K562 (cell line): ENCODE data around the gene AGTR1. TPM values are rescaled to one million over a fixed set of nuclear protein-coding genes. Genes with fewer than 3 reads are reported as not detected.

Experiments
- ATAC-seq: fragments of 200-7000 bp; cut with Tn5 transposase; 3 replicates; pipeline ENCODE4 v1.9.1; 2020; ENCODE audit warnings: moderate library complexity
- BruUV-seq: library from RNA; stranded (reverse); fragments of 400-500 nt; replicated peaks from 2 replicates; lab custom pipeline; 2021; lab: Mats Ljungman, UMichigan
- CTCF ChIA-PET: fragments of 300-600 bp; formaldehyde crosslinking; extraction: SDS; loops from one replicate; lab custom pipeline; 2021; ENCODE audit warnings: low intra/inter-chr PET ratio; lab: Yijun Ruan, JAX
- POLR2A ChIA-PET: fragments of 300-600, 350-650 bp; sonication (Branson Sonifier 250); formaldehyde crosslinking; extraction: SDS; loops from one replicate; lab custom pipeline; 2021; ENCODE audit warnings: antibody characterized with exemption, inconsistent platforms; lab: Yijun Ruan, JAX
- DNase-seq, 4 experiments: peaks; one replicate each; pipeline versions ENCODE4 v3.0.0 to v3.0.0-alpha.2; 2011 to 2018; ENCODE audit warnings: low spot score in 3 of 4, mixed read lengths in 3 of 4; ENCODE audit errors: extremely low read depth in 1 of 4
- FAIRE-seq: peaks from 2 replicates; lab custom pipeline; 2011; peaks lifted over from hg19 to GRCh38; lab: Jason Lieb, UNC
- H2AFZ ChIP-seq: 2 replicates; pipeline ENCODE4 v1.6.0; 2011; ENCODE audit warnings: low read depth, low read length, control low read depth, inconsistent platforms
- H3K27ac ChIP-seq: fragments of 200-600 bp; 3 replicates; pipeline ENCODE4 v1.8.0; 2011; ENCODE audit warnings: low read depth, mild to moderate bottlenecking, control low read depth, inconsistent platforms, low read length, moderate library complexity, mixed read lengths; ENCODE audit errors: extremely low read depth
- H3K27me3 ChIP-seq, 2 experiments: fragments of 300-600 bp in 1 of 2; 2 replicates in 1 of 2; 3 replicates in 1 of 2; pipeline versions ENCODE4 v1.6.0 to v1.8.0; 2011; ENCODE audit warnings: inconsistent platforms in 2 of 2, low read length in 2 of 2, mild to moderate bottlenecking in 1 of 2, mixed read lengths in 1 of 2, moderate library complexity in 1 of 2; ENCODE audit not compliant: control insufficient read depth in 2 of 2, insufficient read depth in 2 of 2
- H3K36me3 ChIP-seq: fragments of 300-600 bp; 3 replicates; pipeline ENCODE4 v1.8.0; 2011; ENCODE audit warnings: mild to moderate bottlenecking, low read length, inconsistent platforms; ENCODE audit not compliant: control insufficient read depth, insufficient read depth
- H3K4me1 ChIP-seq, 2 experiments: fragments of 200-600 bp in 1 of 2; replicated peaks in 1 of 2; 2 replicates in 1 of 2; 3 replicates in 1 of 2; pipeline versions ENCODE4 v1.5.1 to v1.8.0; 2011; ENCODE audit warnings: inconsistent platforms in 2 of 2, low read length in 2 of 2, mild to moderate bottlenecking in 1 of 2, mixed read lengths in 1 of 2, moderate library complexity in 1 of 2; ENCODE audit not compliant: control insufficient read depth in 2 of 2, insufficient read depth in 2 of 2
- H3K4me2 ChIP-seq: 2 replicates; pipeline ENCODE4 v1.6.1; 2011; ENCODE audit warnings: low read length, control low read depth, inconsistent platforms, mixed read lengths; ENCODE audit not compliant: insufficient read depth
- H3K4me3 ChIP-seq: fragments of 200-600 bp; sonication (generic), shearing (Covaris generic); 2 replicates; pipeline ENCODE4 v1.5.1; 2016; ENCODE audit warnings: control low read depth, inconsistent platforms
- H3K79me2 ChIP-seq: fragments of 200-600 bp; 3 replicates; pipeline ENCODE4 v1.8.0; 2011; ENCODE audit warnings: low read length, inconsistent platforms; ENCODE audit not compliant: control insufficient read depth, insufficient read depth
- H3K9ac ChIP-seq, 2 experiments: 2 replicates each; pipeline versions ENCODE4 v1.6.0 to v1.6.1; 2011; ENCODE audit warnings: low read depth in 2 of 2, low read length in 2 of 2, control low read depth in 1 of 2, inconsistent platforms in 1 of 2, mild to moderate bottlenecking in 1 of 2, mixed read lengths in 1 of 2; ENCODE audit not compliant: insufficient read depth in 1 of 2
- H3K9me1 ChIP-seq: one replicate; pipeline ENCODE4 v1.6.0; 2011; ENCODE audit warnings: inconsistent platforms, mild to moderate bottlenecking, low read length, moderate library complexity; ENCODE audit not compliant: control insufficient read depth, insufficient read depth
- H3K9me3 ChIP-seq: replicated peaks from 2 replicates; pipeline ENCODE4 v1.5.1; 2011; ENCODE audit warnings: low read depth, low read length, inconsistent platforms; ENCODE audit not compliant: control insufficient read depth, insufficient read depth
- H4K20me1 ChIP-seq: replicated peaks from 2 replicates; pipeline ENCODE4 v1.6.1; 2011; ENCODE audit warnings: low read length, inconsistent platforms, mixed read lengths; ENCODE audit not compliant: control insufficient read depth, insufficient read depth
- CHD7 ChIP-seq: fragments of 200-600 bp; sonication (generic); IDR thresholded peaks from one replicate; pipeline ENCODE4 v1.6.1; 2012; ENCODE audit warnings: mild to moderate bottlenecking, low read depth, low read length, inconsistent platforms
- EZH2 ChIP-seq: IDR thresholded peaks from 2 replicates; pipeline ENCODE4 v1.6.1; 2012; ENCODE audit warnings: low read depth, mild to moderate bottlenecking, inconsistent platforms, low read length, borderline replicate concordance
- MITF ChIP-seq: IDR thresholded peaks from 2 replicates; pipeline ENCODE4 v1.6.1; 2014; ENCODE audit warnings: antibody characterized with exemption
- SAFB2 ChIP-seq: fragments of 200-400 bp; formaldehyde crosslinking; IDR thresholded peaks from 2 replicates; pipeline ENCODE4 v1.6.1; 2018; ENCODE audit warnings: borderline replicate concordance, low read length, low read depth, moderate library complexity; ENCODE audit not compliant: severe bottlenecking
- ZBTB43 ChIP-seq: sonication (generic); formaldehyde crosslinking; IDR thresholded peaks from 2 replicates; pipeline ENCODE4 v1.8.0; 2023; ENCODE audit warnings: mild to moderate bottlenecking, missing genetic modification reagents
- ZNF445 ChIP-seq: fragments of 250-450 bp; sonication (Bioruptor Pico); IDR thresholded peaks from 2 replicates; pipeline ENCODE4 v1.4.0; 2020; ENCODE audit warnings: low read depth, mild to moderate bottlenecking, moderate library complexity
- WGBS: fragments of 100-300 bp; shearing (Covaris generic); methylation state at CpG from one replicate; pipeline ENCODE4 v1.1.6; 2016; ENCODE audit warnings: low coverage, mixed read lengths; ENCODE audit not compliant: insufficient coverage; ENCODE audit errors: missing lambda C conversion rate; 5-methylcytosine and 5-hydroxymethylcytosine counted together
- in situ Hi-C: fragments of 300-500 bp; cut with MboI; formaldehyde crosslinking; loops from 4 replicates; pipeline ENCODE4 v1.15.0; 2018; ENCODE audit warnings: inconsistent platforms, mixed read lengths
- intact Hi-C: fragments of 100-400 bp; cut with micrococcal nuclease; formaldehyde crosslinking; loops from 2 replicates; pipeline ENCODE4 v1.14.2; 2022
- polyA plus RNA-seq, 8 experiments: library from polyadenylated mRNA; depleted of rRNA in 4 of 8; stranded (reverse) in 5 of 8; unstranded in 3 of 8; fragments of >200 nt; fragmentation: Nextera tagmentation in 2 of 8; fragmentation: Illumina TruSeq in 1 of 8; extraction: Ambion mirVana in 2 of 8; extraction: Trizol in 1 of 8; gene quantifications; 2 replicates each; pipeline versions ENCODE4 v1.2.1 to v1.2.3, GENCODE V29; 2011 to 2014; ENCODE audit warnings: inconsistent platforms in 1 of 8, missing spikeins in 1 of 8
- total RNA-seq, 7 experiments: library from RNA; depleted of rRNA in 6 of 7; stranded (reverse); fragments of >200 nt in 6 of 7; fragmentation: Illumina TruSeq in 2 of 7; extraction: Trizol in 2 of 7; gene quantifications; 2 replicates each; pipeline versions ENCODE4 v1.2.1 to v1.2.3, GENCODE V29; 2011 to 2021; ENCODE audit warnings: low replicate concordance in 1 of 7

AGTR1 gene
- total and polyA plus RNA-seq, 9 of the 15 experiments (the other 6 are each of a cell fraction or from before 2014, with no cell fraction given) = not detected

- Histone ChIP-seq H3K4me3 (no peak overlapping the region), H3K4me1 (no peaks in the 10 kb centered on the region), H3K27me3 (no peaks in the 10 kb centered on the region), H2AFZ (no peak overlapping the region), H3K4me2 (no peak overlapping the region), H3K9me1 (no peaks in the 10 kb centered on the region), H3K79me2 (no peaks in the 10 kb centered on the region), H4K20me1 (no peaks in the 10 kb centered on the region), H3K36me3 (no peaks in the 10 kb centered on the region), H3K9me3 (no peaks in the 10 kb centered on the region), H3K27ac (no peak overlapping the region), H3K9ac (no peak overlapping the region)
- intact Hi-C loops (no loop called here), in situ Hi-C loops (no loop called here)
- no TSS peak for BruUV-seq
- CTCF ChIA-PET = no interaction called here
- TF ChIP-seq SAFB2 = no peak
- TF ChIP-seq ZBTB43 (CRISPR knock-in tag) = no peak
- TF ChIP-seq EZH2 = no peak
- no peak for TF ChIP-seq MITF
- TF ChIP-seq CHD7 = no peak
- TF ChIP-seq ZNF445 (CRISPR knock-in tag) = no peak
- POLR2A ChIA-PET = no interaction called here
- ATAC-seq = no peak
- no peak for DNase-seq
- FAIRE-seq = no peak
- 0% methylated on average over 1 of the region's 1 CpG for WGBS
These were observed 14.4 kb downstream of the AGTR1 start for GRCh38 chr3:148711981-148712666.
